ENCODE measurements around the gene TST. TPM values are rescaled to one million over a fixed set of nuclear protein-coding genes. Genes with fewer than 3 reads are reported as not detected.

The TST gene
- total and polyA plus RNA-seq, 2 donors (not counting 1 experiment from before 2014, with no cell fraction given): 1.4 to 5.9 TPM

DNA sequence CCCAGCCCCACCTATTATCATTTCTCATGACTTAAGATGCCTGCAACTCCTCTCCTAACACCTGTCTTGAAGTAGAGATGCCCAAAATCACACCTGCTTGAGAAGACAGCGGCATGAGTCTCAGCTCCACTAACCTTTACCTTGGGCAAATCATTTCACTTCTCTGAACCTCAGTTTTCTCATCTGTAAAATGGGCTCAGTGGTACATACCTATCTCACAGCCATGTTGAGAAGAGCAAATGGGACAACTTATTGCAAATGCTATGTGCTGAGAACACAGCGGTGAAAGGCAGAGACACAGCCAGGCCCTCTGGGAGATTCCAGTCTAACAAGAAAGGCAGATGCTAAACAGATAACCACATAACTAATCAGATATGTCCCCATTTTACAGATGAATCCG, 7.8 kb downstream of the TST start:
- CTCF ChIA-PET: interaction anchor here (1.3 kb wide), 1 partner anchor 9 kb away, joined by 3 read pairs; no protein-coding TSS in a partner anchor
- no peaks in the 10 kb centered on the region for H3K79me2 ChIP-seq (ENCODE audit: control insufficient read depth, insufficient read depth, low read length)
- H3K4me3 ChIP-seq (ENCODE audit: control extremely low read depth in 1 of 5, extremely low read depth in 1 of 5, insufficient read depth in 1 of 5, low read depth in 2 of 5, low read length in 4 of 5): no peak overlapping the region
- H2AFZ ChIP-seq (ENCODE audit: insufficient read depth, low read depth, low read length, poor library complexity, severe bottlenecking): no peak overlapping the region
- no peaks in the 10 kb centered on the region for H4K20me1 ChIP-seq (ENCODE audit: control insufficient read depth, insufficient read depth, low read length, poor library complexity, severe bottlenecking)
- no peak for TF ChIP-seq EZH2 (IDR thresholded peaks at IDR 0.05; ENCODE audit: borderline replicate concordance, insufficient read depth, low read depth, low read length, poor library complexity, severe bottlenecking)
- no peak for TF ChIP-seq CTCF (IDR thresholded peaks at IDR 0.05)
- WGBS (ENCODE audit: insufficient coverage): 93% methylated on average over 3 of the region's 3 CpGs
- DNase-seq (no peak), ATAC-seq (ENCODE audit: low read depth) (no peak)
- H3K9ac ChIP-seq (ENCODE audit: low read length): no peak overlapping the region
- H3K4me1 ChIP-seq (ENCODE audit: control insufficient read depth in 2 of 2, insufficient read depth in 2 of 2, low read length in 2 of 2): no peaks in the 10 kb centered on the region
- no peaks in the 10 kb centered on the region for H3K36me3 ChIP-seq (replicated peaks in 1 of 2; ENCODE audit: control extremely low read depth in 1 of 2, control insufficient read depth in 1 of 2, extremely low read depth in 1 of 2, insufficient read depth in 2 of 2, low read length in 1 of 2)
- H3K4me2 ChIP-seq (replicated peaks; ENCODE audit: low read depth, low read length, poor library complexity, severe bottlenecking): no peak overlapping the region
- Mint-ChIP-seq H3K27me3 (peaks cover 8% of the 10 kb centered on the region), H3K4me1 (no peaks in the 10 kb centered on the region), H3K27ac (no peak overlapping the region), H3K4me3 (no peak overlapping the region), H3K9me3 (ENCODE audit: insufficient read depth) (no peaks in the 10 kb centered on the region)
- H3K9me3 ChIP-seq (ENCODE audit: control extremely low read depth in 1 of 3, control insufficient read depth in 2 of 3, insufficient read depth in 1 of 3, low read length in 2 of 3): no peaks in the 10 kb centered on the region
- peaks cover 0 to 7% (median 2%) of the 10 kb centered on the region in 4 experiments for H3K27me3 ChIP-seq (replicated peaks in 1 of 4; ENCODE audit: control extremely low read depth in 1 of 4, control insufficient read depth in 3 of 4, insufficient read depth in 4 of 4, low read length in 3 of 4)
- POLR2A ChIA-PET: no interaction called here
- H3K27ac ChIP-seq (ENCODE audit: low read length in 2 of 2): no peak overlapping the region
- intact Hi-C loops (cut with micrococcal nuclease): no loop called here

DNA sequence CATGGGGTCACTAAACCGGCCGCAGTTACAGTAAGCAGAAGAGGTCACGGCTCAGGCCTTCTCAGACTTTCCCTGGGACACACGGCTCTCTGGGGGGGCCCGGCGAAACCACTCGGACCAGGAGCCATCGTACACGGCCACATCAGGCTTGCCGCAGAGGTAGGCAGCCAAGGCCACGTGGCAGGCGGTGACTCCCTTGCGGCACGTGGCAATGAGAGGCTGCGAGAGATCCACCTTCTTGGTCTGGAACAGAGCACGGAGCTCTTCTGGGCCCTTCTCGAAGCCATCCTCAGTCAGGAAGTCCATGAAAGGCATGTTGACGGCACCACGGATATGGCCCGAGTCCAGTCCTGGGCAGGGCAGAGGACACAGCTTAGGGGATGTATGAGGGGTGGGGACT, 8.3 kb downstream of the TST start:
- ChIA-PET CTCF (interaction anchor here (1.2 to 1.3 kb wide), 2 partner anchors 9 to 10 kb away, joined by 3 read pairs; no protein-coding TSS in a partner anchor), POLR2A (no interaction called here)
- Mint-ChIP-seq H3K4me3 (no peak overlapping the region), H3K27ac (no peak overlapping the region), H3K9me3 (ENCODE audit: insufficient read depth) (no peaks in the 10 kb centered on the region), H3K27me3 (peaks cover 11% of the 10 kb centered on the region), H3K4me1 (no peaks in the 10 kb centered on the region)
- H3K79me2 ChIP-seq (ENCODE audit: control insufficient read depth, insufficient read depth, low read length): no peaks in the 10 kb centered on the region
- H2AFZ ChIP-seq (ENCODE audit: insufficient read depth, low read depth, low read length, poor library complexity, severe bottlenecking): no peak overlapping the region
- TF ChIP-seq CTCF (IDR thresholded peaks at IDR 0.05): no peak
- TF ChIP-seq EZH2 (IDR thresholded peaks at IDR 0.05; ENCODE audit: borderline replicate concordance, insufficient read depth, low read depth, low read length, poor library complexity, severe bottlenecking): no peak
- no peak overlapping the region for H3K4me2 ChIP-seq (replicated peaks; ENCODE audit: low read depth, low read length, poor library complexity, severe bottlenecking)
- no peak for DNase-seq
- H3K27me3 ChIP-seq (replicated peaks in 1 of 4; ENCODE audit: control extremely low read depth in 1 of 4, control insufficient read depth in 3 of 4, insufficient read depth in 4 of 4, low read length in 3 of 4): peaks cover 0 to 7% (median 3%) of the 10 kb centered on the region in 4 experiments
- H3K27ac ChIP-seq (ENCODE audit: low read length in 2 of 2): no peak overlapping the region
- no peak for ATAC-seq (ENCODE audit: low read depth)
- no peaks in the 10 kb centered on the region for H4K20me1 ChIP-seq (ENCODE audit: control insufficient read depth, insufficient read depth, low read length, poor library complexity, severe bottlenecking)
- no peak overlapping the region for H3K9ac ChIP-seq (ENCODE audit: low read length)
- intact Hi-C loops (cut with micrococcal nuclease): no loop called here
- WGBS (ENCODE audit: insufficient coverage): 96% methylated on average over 19 of the region's 20 CpGs
- no peaks in the 10 kb centered on the region for H3K4me1 ChIP-seq (ENCODE audit: control insufficient read depth in 2 of 2, insufficient read depth in 2 of 2, low read length in 2 of 2)
- no peak overlapping the region for H3K4me3 ChIP-seq (ENCODE audit: control extremely low read depth in 1 of 5, extremely low read depth in 1 of 5, insufficient read depth in 1 of 5, low read depth in 2 of 5, low read length in 4 of 5)
- no peaks in the 10 kb centered on the region for H3K9me3 ChIP-seq (ENCODE audit: control extremely low read depth in 1 of 3, control insufficient read depth in 2 of 3, insufficient read depth in 1 of 3, low read length in 2 of 3)
- H3K36me3 ChIP-seq (replicated peaks in 1 of 2; ENCODE audit: control extremely low read depth in 1 of 2, control insufficient read depth in 1 of 2, extremely low read depth in 1 of 2, insufficient read depth in 2 of 2, low read length in 1 of 2): no peaks in the 10 kb centered on the region
